ENCODE measurements around the gene DR1.

GRCh38 chr1:93339171-93339697 lies 6.5 kb upstream of the DR1 start:
- TF ChIP-seq, protein P1, sequence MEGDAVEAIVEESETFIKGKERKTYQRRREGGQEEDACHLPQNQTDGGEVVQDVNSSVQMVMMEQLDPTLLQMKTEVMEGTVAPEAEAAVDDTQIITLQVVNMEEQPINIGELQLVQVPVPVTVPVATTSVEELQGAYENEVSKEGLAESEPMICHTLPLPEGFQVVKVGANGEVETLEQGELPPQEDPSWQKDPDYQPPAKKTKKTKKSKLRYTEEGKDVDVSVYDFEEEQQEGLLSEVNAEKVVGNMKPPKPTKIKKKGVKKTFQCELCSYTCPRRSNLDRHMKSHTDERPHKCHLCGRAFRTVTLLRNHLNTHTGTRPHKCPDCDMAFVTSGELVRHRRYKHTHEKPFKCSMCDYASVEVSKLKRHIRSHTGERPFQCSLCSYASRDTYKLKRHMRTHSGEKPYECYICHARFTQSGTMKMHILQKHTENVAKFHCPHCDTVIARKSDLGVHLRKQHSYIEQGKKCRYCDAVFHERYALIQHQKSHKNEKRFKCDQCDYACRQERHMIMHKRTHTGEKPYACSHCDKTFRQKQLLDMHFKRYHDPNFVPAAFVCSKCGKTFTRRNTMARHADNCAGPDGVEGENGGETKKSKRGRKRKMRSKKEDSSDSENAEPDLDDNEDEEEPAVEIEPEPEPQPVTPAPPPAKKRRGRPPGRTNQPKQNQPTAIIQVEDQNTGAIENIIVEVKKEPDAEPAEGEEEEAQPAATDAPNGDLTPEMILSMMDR (conservative IDR thresholded peaks at IDR 0.05; ENCODE audit: low read depth, low read length): no peak
- no peak for TF ChIP-seq EZH2 (IDR thresholded peaks at IDR 0.05; ENCODE audit: low read length, unreplicated experiment)
- no peak for TF ChIP-seq EZH2phosphoT487 (IDR thresholded peaks at IDR 0.05; ENCODE audit: borderline replicate concordance, low read length)

All from PC-3 (cell line).